BLaER1 (cell line): Measurements from ENCODE around the gene SCGB2B2.

ENCODE experiments used
- H3K27ac ChIP-seq: shearing (Covaris generic); formaldehyde crosslinking; 2 replicates; pipeline ENCODE4 v1.8.1; 2022
- H3K27me3 ChIP-seq: shearing (Covaris generic); formaldehyde crosslinking; 2 replicates; pipeline ENCODE4 v1.8.1; 2022
- H3K36me3 ChIP-seq: shearing (Covaris generic); formaldehyde crosslinking; 2 replicates; pipeline ENCODE4 v1.8.1; 2022
- H3K4me1 ChIP-seq: shearing (Covaris generic); formaldehyde crosslinking; 2 replicates; pipeline ENCODE4 v1.8.1; 2022
- H3K4me2 ChIP-seq: shearing (Covaris generic); formaldehyde crosslinking; 2 replicates; pipeline ENCODE4 v1.8.1; 2022
- H3K4me3 ChIP-seq: shearing (Covaris generic); formaldehyde crosslinking; 2 replicates; pipeline ENCODE4 v1.8.1; 2022
- H3K9ac ChIP-seq: shearing (Covaris generic); formaldehyde crosslinking; 2 replicates; pipeline ENCODE4 v1.8.1; 2022
- H3K9me3 ChIP-seq: shearing (Covaris generic); formaldehyde crosslinking; 2 replicates; pipeline ENCODE4 v1.8.1; 2022
- H4K20me1 ChIP-seq: shearing (Covaris generic); formaldehyde crosslinking; 2 replicates; pipeline ENCODE4 v1.8.1; 2022
- Cebpa-rat ChIP-seq: shearing (Covaris generic); IDR thresholded peaks from 2 replicates; pipeline ENCODE4 v1.8.1; 2022

Gene SCGB2B2

GRCh38 chr19:34639491-34640085 lies 37.4 kb downstream of the SCGB2B2 start:
- Histone ChIP-seq H3K36me3 (0 out of 2 replicates have a peak, but pooled peaks cover 6% of the 10 kb centered on the region), H3K4me3 (no peak overlapping the region), H3K27ac (no peak overlapping the region), H4K20me1 (no peaks in the 10 kb centered on the region), H3K4me2 (no peak overlapping the region), H3K27me3 (no peaks in the 10 kb centered on the region), H3K9me3 (peaks cover 20% of the 10 kb centered on the region), H3K9ac (no peak overlapping the region), H3K4me1 (no peaks in the 10 kb centered on the region)
- TF ChIP-seq Cebpa-rat = no peak

GRCh38 chr19:34633802-34634201 lies 43.2 kb downstream of the SCGB2B2 start:
- Histone ChIP-seq H3K9ac (no peak overlapping the region), H3K9me3 (peaks cover 34% of the 10 kb centered on the region), H3K27me3 (no peaks in the 10 kb centered on the region), H3K4me3 (no peak overlapping the region), H3K27ac (no peak overlapping the region), H4K20me1 (no peaks in the 10 kb centered on the region), H3K4me2 (no peak overlapping the region), H3K36me3 (0 out of 2 replicates have a peak, but pooled peaks cover 11% of the 10 kb centered on the region), H3K4me1 (no peaks in the 10 kb centered on the region)
- TF ChIP-seq Cebpa-rat = no peak
